Measurements from ENCODE around the gene HOXD13.

The HOXD13 gene

DNA sequence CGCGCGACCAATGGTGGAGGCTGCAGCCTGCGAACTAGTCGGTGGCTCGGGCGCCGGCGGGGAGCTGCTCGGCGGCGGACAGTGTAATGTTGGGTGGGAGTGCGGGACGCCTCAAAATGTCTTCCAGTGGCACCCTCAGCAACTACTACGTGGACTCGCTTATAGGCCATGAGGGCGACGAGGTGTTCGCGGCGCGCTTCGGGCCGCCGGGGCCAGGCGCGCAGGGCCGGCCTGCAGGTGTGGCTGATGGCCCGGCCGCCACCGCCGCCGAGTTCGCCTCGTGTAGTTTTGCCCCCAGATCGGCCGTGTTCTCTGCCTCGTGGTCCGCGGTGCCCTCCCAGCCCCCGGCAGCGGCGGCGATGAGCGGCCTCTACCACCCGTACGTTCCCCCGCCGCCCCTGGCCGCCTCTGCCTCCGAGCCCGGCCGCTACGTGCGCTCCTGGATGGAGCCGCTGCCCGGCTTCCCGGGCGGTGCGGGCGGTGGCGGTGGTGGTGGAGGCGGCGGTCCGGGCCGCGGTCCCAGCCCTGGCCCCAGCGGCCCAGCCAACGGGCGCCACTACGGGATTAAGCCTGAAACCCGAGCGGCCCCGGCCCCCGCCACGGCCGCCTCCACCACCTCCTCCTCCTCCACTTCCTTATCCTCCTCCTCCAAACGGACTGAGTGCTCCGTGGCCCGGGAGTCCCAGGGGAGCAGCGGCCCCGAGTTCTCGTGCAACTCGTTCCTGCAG, 30.3 kb downstream of the HOXD13 start, which contains the start of gene HOXD9:
HOXD9 (plus strand) TSS at position 37 of the 728 bp plus-strand sequence; CDS start at position 87, 50 bp downstream.
- Mint-ChIP-seq H3K4me3 (no peak within 1 kb of the TSS), H3K36me3 (ENCODE audit: low read depth) (no peaks in the 10 kb centered on the region), H3K9me3 (no peaks in the 10 kb centered on the region), H3K27ac (peak within 1 kb of the TSS; percentile 76), H3K4me1 (ENCODE audit: low read depth) (peaks cover 3% of the 10 kb centered on the region), H3K27me3 (ENCODE audit: low read depth) (peaks cover 85% of the 10 kb centered on the region)
- no peak for DNase-seq (ENCODE audit: low spot score)

DNA sequence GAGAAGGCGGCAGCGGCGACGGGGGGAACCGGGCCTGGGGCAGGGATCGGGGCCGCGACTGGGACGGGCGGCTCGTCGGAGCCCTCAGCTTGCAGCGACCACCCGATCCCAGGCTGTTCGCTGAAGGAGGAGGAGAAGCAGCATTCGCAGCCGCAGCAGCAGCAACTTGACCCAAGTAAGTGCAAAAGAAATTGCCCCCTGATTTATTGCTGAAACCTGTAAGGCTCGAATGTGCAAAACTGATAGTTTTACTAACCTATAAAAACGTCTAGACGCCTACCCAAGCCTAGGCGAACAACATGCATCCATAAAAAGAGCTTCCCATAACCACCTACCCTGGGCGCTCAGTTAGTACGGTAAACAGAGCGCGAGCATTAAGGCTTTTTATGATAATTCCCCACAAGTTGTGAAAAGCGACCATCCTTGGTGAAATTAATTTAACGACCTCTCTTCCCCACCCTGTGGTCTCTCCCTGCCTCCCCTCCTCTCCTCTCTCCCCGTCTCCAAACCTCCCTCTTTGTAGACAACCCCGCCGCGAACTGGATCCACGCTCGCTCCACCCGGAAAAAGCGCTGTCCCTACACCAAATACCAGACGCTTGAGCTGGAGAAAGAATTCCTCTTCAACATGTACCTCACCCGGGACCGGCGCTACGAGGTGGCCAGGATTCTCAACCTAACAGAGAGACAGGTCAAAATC, 31.0 kb downstream of the HOXD13 start:
- Mint-ChIP-seq H3K27ac (peak overlapping the region; percentile 76), H3K27me3 (ENCODE audit: low read depth) (peaks cover 85% of the 10 kb centered on the region), H3K36me3 (ENCODE audit: low read depth) (no peaks in the 10 kb centered on the region), H3K4me1 (ENCODE audit: low read depth) (peaks cover 1% of the 10 kb centered on the region), H3K9me3 (no peaks in the 10 kb centered on the region), H3K4me3 (peak overlapping the region; percentile 27)
- DNase-seq (ENCODE audit: low spot score) = no peak

DNA sequence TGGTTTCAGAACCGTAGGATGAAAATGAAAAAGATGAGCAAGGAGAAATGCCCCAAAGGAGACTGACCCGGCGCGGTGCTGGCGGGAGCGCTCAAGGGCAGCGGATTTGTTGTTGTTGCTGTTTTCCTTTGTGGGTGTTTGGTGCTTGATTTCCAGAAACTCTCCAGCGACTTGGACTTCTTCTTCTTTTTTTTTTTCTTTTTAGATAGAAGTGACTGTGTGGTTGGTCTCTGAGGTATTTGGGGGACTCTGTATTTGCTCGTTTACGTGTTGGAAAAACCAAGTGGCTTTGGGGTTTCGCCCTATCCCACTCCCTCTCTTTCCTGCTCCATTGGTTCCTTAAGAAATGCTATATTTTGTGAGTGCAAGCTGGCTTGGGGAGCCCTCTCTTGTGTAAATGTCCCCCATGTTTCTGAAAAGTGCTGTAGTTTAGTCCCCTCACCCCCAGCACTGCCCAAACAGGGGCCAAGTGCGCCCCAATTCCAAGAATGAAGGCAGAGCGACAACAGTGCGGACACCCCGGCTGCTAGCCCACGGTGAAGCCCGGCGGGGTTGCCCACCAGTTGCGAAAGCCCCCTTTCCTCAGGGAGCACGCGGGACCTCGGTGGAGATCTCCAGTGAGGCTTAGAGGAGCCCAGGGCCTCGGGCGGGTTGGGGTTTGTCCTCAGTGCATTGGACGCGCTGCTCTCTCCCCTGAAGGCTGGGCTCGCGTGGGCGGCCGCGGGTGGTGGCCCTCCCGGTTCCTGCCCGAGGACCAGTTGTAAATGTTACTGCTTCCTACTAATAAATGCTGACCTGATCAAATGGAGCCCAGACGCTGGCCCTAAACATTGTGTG, 31.8 kb downstream of the HOXD13 start:
- Mint-ChIP-seq H3K36me3 (ENCODE audit: low read depth) (no peaks in the 10 kb centered on the region), H3K9me3 (no peaks in the 10 kb centered on the region), H3K4me1 (ENCODE audit: low read depth) (no peaks in the 10 kb centered on the region), H3K4me3 (no peak overlapping the region), H3K27ac (peak overlapping the region; percentile 76), H3K27me3 (ENCODE audit: low read depth) (peaks cover 85% of the 10 kb centered on the region)
- DNase-seq (ENCODE audit: low spot score) = no peak

- DNase-seq (ENCODE audit: low spot score) = no peak
- peaks cover 77% of the 10 kb centered on the region for H3K27me3 Mint-ChIP-seq (ENCODE audit: low read depth)
- no peaks in the 10 kb centered on the region for H3K4me1 Mint-ChIP-seq (ENCODE audit: low read depth)
- H3K27ac Mint-ChIP-seq = peak overlapping the region; percentile 8
- no peaks in the 10 kb centered on the region for H3K9me3 Mint-ChIP-seq
- no peaks in the 10 kb centered on the region for H3K36me3 Mint-ChIP-seq (ENCODE audit: low read depth)
- H3K4me3 Mint-ChIP-seq = no peak overlapping the region
Observed at GRCh38 chr2:176124947-176125771, 32.6 kb downstream of the HOXD13 start.

- H3K27ac Mint-ChIP-seq = no peak overlapping the region
- no peaks in the 10 kb centered on the region for H3K36me3 Mint-ChIP-seq (ENCODE audit: low read depth)
- H3K4me3 Mint-ChIP-seq = no peak overlapping the region
- peaks cover 73% of the 10 kb centered on the region for H3K27me3 Mint-ChIP-seq (ENCODE audit: low read depth)
- H3K9me3 Mint-ChIP-seq = no peaks in the 10 kb centered on the region
- no peak for DNase-seq (ENCODE audit: low spot score)
- H3K4me1 Mint-ChIP-seq (ENCODE audit: low read depth) = no peaks in the 10 kb centered on the region
Observed at GRCh38 chr2:176125772-176126054, 33.2 kb downstream of the HOXD13 start.

DNA sequence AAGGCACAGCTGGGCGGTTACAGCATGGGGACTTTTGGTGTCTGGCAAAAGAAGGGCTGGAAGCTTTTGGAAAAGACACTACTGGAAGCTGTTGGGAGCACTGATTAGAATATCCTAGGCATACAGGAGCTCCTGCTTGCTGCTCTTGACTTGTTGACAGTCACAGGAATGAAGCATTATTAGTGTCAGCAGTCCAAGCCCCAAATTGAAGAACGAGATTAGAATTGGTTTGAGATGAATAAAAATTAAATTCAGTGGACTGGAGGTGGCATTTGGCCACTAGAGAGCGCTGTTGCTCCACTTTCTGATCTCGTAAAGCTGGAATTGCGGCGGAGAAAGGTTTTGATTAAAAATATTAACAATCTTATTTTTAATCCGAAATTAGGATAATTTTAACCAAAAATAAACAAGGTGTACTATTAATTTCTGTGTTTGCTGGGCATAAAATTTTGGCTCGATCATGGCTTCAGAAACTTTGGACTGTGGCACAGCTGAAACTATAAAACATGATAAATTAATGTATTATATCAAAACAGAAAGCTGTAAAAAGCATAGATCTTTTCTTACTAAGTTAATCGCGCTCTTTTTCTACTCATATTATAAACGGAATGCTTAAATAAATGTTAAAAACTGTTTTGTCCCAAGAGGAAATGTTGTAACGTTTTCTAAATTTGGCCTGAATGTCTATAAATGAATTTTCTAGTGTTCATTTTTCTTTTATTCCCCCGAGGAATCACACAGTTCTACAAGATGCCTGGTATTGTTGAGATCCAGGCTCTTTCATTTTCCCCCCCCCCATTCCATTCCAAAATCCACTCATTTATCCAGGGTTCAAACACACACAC, 34.6 kb downstream of the HOXD13 start:
- peaks cover 78% of the 10 kb centered on the region for H3K27me3 Mint-ChIP-seq (ENCODE audit: low read depth)
- no peaks in the 10 kb centered on the region for H3K36me3 Mint-ChIP-seq (ENCODE audit: low read depth)
- no peaks in the 10 kb centered on the region for H3K9me3 Mint-ChIP-seq
- H3K4me3 Mint-ChIP-seq = no peak overlapping the region
- DNase-seq (ENCODE audit: low spot score) = no peak
- peak overlapping the region; percentile 55 for H3K27ac Mint-ChIP-seq
- peaks cover 2% of the 10 kb centered on the region for H3K4me1 Mint-ChIP-seq (ENCODE audit: low read depth)

- Mint-ChIP-seq H3K36me3 (ENCODE audit: low read depth) (peaks cover 1% of the 10 kb centered on the region), H3K4me1 (ENCODE audit: low read depth) (peaks cover 5% of the 10 kb centered on the region), H3K27ac (peak overlapping the region; percentile 53), H3K4me3 (no peak overlapping the region), H3K27me3 (ENCODE audit: low read depth) (peaks cover 81% of the 10 kb centered on the region), H3K9me3 (no peaks in the 10 kb centered on the region)
- DNase-seq (ENCODE audit: low spot score) = no peak
Observed at GRCh38 chr2:176127774-176128072, 35.2 kb downstream of the HOXD13 start.

- peaks cover 5% of the 10 kb centered on the region for H3K4me1 Mint-ChIP-seq (ENCODE audit: low read depth)
- peak overlapping the region; percentile 79 for H3K27ac Mint-ChIP-seq
- no peak for DNase-seq (ENCODE audit: low spot score)
- H3K36me3 Mint-ChIP-seq (ENCODE audit: low read depth) = peaks cover 1% of the 10 kb centered on the region
- no peaks in the 10 kb centered on the region for H3K9me3 Mint-ChIP-seq
- H3K27me3 Mint-ChIP-seq (ENCODE audit: low read depth) = peaks cover 85% of the 10 kb centered on the region
- no peak overlapping the region for H3K4me3 Mint-ChIP-seq
Observed at GRCh38 chr2:176128172-176128981, 35.9 kb downstream of the HOXD13 start.

- Mint-ChIP-seq H3K36me3 (ENCODE audit: low read depth) (peaks cover 1% of the 10 kb centered on the region), H3K9me3 (no peaks in the 10 kb centered on the region), H3K27ac (peak within 1 kb of the TSS; percentile 52), H3K4me3 (peak within 1 kb of the TSS; percentile 49), H3K27me3 (ENCODE audit: low read depth) (peaks cover 85% of the 10 kb centered on the region), H3K4me1 (ENCODE audit: low read depth) (peaks cover 5% of the 10 kb centered on the region)
- DNase-seq (ENCODE audit: low spot score) = no peak
Observed at GRCh38 chr2:176128982-176129796, 36.7 kb downstream of the HOXD13 start, which contains the start of gene HOXD8. HOXD8 (plus strand) TSS chr2:176129705; CDS start chr2:176130367, 662 bp downstream.

DNA sequence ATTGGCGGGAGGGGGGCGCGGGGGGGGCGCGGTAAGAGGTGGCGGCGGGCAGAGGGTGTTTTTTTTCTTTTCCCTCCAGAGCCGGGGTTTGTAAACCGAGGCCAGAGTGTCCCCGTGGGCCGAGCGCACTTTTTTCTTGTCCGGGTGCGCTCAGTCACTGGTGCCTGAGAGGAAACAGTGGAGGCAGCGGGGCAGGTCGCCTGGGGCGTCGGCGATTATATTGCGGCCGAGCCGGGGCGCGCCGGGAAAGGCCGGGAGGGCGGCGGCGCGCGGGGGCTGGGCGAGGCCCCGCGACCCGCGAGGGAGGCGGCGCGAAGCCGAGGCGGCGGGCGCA, 37.3 kb downstream of the HOXD13 start:
- DNase-seq (ENCODE audit: low spot score) = no peak
- Mint-ChIP-seq H3K27me3 (ENCODE audit: low read depth) (peaks cover 85% of the 10 kb centered on the region), H3K4me1 (ENCODE audit: low read depth) (peaks cover 5% of the 10 kb centered on the region), H3K27ac (no peak overlapping the region), H3K4me3 (no peak overlapping the region), H3K9me3 (no peaks in the 10 kb centered on the region), H3K36me3 (ENCODE audit: low read depth) (peaks cover 1% of the 10 kb centered on the region)

DNA sequence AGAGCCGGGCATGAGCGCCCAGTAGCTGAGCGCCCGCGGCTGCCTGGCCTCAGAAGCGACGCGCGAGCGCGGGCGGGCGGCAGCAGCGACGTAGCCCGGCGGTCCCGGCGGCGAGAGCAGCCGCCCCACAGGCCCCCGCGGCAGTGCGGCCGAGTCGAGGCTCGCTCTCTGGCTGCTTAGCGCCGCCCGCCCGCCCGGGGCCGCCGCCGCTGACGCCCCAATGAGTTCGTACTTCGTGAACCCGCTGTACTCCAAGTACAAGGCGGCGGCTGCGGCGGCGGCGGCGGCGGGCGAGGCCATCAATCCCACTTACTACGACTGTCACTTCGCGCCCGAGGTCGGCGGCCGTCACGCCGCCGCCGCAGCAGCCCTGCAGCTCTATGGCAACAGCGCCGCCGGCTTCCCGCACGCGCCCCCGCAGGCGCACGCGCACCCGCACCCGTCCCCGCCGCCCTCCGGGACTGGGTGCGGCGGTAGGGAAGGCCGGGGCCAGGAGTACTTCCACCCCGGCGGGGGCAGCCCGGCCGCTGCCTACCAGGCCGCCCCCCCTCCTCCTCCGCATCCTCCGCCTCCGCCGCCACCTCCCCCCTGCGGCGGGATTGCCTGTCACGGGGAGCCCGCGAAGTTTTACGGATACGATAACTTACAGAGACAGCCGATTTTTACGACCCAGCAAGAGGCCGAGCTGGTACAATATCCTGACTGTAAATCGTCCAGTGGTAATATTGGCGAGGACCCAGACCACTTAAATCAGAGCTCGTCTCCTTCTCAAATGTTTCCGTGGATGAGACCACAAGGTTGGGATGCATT, 37.8 kb downstream of the HOXD13 start:
- Mint-ChIP-seq H3K9me3 (no peaks in the 10 kb centered on the region), H3K27ac (peak overlapping the region; percentile 80), H3K36me3 (ENCODE audit: low read depth) (peaks cover 1% of the 10 kb centered on the region), H3K27me3 (ENCODE audit: low read depth) (peaks cover 85% of the 10 kb centered on the region), H3K4me1 (ENCODE audit: low read depth) (peaks cover 5% of the 10 kb centered on the region), H3K4me3 (peak overlapping the region; percentile 43)
- DNase-seq (ENCODE audit: low spot score) = no peak
